Measurements from ENCODE around the gene ADGRB2.

ADGRB2 gene, protein sequence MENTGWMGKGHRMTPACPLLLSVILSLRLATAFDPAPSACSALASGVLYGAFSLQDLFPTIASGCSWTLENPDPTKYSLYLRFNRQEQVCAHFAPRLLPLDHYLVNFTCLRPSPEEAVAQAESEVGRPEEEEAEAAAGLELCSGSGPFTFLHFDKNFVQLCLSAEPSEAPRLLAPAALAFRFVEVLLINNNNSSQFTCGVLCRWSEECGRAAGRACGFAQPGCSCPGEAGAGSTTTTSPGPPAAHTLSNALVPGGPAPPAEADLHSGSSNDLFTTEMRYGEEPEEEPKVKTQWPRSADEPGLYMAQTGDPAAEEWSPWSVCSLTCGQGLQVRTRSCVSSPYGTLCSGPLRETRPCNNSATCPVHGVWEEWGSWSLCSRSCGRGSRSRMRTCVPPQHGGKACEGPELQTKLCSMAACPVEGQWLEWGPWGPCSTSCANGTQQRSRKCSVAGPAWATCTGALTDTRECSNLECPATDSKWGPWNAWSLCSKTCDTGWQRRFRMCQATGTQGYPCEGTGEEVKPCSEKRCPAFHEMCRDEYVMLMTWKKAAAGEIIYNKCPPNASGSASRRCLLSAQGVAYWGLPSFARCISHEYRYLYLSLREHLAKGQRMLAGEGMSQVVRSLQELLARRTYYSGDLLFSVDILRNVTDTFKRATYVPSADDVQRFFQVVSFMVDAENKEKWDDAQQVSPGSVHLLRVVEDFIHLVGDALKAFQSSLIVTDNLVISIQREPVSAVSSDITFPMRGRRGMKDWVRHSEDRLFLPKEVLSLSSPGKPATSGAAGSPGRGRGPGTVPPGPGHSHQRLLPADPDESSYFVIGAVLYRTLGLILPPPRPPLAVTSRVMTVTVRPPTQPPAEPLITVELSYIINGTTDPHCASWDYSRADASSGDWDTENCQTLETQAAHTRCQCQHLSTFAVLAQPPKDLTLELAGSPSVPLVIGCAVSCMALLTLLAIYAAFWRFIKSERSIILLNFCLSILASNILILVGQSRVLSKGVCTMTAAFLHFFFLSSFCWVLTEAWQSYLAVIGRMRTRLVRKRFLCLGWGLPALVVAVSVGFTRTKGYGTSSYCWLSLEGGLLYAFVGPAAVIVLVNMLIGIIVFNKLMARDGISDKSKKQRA (N-terminal part only)

DNA sequence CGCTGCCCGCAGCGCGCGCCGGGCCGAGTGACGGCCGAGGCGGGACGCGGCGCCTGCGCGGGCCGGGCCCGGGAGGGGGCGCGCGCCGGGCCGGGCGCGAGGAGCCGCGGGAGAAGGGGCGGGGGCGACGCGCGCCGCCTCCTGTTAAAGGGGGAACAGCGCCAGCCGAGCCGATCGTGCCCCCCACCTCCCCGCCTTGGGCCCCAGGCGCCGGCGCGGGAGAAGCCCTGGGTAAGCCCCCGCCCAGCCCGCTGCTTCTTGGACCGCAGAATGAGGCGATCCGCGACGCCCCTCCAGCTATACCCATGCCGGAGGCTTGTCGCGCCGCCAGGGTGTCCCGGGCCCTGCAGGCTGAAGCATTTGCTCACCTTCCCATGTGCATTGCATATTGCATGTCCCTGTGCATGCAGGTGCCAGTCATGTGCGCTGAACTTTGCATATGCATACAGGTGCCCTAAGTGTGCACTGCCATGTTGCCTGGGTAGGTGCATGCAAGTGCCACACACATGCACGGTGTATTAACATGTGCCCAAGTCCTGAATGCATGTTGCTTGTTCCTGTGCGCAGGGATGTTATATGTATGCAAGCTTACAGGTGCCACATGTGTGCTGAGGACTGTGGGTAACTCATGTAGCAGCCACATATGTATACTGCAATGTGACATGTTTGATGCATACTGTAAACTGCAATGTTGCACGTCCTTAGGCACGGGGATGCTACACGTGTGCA, at the start of gene ADGRB2:
Gene ADGRB2 (minus strand): TSS at position 29 of the 729 bp plus-strand sequence. CDS start 7,119 bp downstream, outside the sequence.
- no peak for DNase-seq (ENCODE audit: low read depth)

DNA sequence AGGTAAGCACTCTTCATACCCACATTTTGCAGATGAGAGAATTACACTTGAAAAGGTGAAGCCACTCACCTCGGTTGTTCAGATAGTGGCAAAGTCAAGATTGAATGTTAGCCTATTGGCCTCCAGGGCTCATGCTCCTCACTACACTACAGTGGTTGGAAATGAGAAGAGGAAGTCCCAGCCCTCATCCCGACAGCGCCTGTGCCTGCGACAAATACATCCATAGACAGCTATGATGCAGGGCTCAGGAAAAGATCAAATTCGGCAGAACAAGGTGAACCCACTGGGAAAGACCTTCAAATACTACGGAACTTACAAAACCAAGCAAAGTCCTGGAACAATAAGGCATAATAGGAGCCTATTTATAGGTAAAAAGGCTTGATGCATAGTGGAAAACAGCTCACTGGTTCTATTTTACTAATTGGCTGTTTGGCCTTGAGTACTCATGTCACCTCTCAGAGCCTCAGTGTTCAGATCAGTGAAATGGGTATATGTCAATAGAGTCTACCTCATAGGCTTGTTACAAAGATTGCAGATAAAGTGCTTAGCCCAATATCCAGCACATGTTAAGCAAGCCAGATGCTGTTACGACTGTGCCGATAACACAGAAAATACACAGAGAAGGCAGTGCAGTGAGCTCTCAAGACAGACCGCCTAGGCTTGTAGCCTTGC, 48.2 kb upstream of the ADGRB2 start:
- DNase-seq (ENCODE audit: low read depth), result no peak

DNA sequence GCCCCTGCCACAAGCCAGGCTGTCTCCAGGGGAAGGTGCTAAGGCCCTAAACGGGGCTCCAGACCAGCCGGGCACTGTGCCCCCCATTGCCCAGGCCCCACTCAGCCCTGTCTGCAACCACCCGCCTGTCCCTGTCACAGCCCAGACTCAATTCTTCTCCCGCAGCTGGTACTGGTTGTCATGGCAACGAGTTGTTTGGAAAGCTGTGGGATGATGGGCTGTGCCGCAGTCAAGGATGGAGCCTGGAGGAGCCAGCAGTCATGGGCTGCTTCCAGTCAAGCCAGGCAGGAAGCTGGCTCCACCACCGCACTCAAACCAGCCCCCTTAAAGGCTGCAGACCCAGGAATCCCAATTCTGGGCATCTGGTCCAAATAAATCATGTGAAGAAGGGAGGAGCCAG, 47.5 kb upstream of the ADGRB2 start:
- DNase-seq (ENCODE audit: low read depth), result no peak

DNA sequence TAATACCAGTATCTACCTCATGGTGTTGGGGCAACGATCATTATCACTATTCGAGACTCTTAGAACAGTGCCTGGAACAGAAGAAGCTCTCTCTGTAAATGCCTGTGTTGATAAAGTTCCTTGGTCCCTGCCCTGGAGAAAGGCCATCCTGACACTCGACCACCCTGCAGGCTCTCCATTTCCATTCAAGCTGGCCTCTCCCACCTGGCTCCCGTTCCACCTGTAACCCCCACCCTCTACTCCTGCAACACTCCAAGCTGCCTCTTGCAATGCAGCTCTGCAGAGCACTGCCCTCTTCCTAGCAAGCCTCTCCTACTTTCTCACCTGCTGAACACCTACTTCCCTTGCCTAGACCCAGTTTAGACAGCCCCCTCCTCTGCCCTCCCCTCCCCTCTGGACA, 45.6 kb upstream of the ADGRB2 start:
- no peak for DNase-seq (ENCODE audit: low read depth)

DNA sequence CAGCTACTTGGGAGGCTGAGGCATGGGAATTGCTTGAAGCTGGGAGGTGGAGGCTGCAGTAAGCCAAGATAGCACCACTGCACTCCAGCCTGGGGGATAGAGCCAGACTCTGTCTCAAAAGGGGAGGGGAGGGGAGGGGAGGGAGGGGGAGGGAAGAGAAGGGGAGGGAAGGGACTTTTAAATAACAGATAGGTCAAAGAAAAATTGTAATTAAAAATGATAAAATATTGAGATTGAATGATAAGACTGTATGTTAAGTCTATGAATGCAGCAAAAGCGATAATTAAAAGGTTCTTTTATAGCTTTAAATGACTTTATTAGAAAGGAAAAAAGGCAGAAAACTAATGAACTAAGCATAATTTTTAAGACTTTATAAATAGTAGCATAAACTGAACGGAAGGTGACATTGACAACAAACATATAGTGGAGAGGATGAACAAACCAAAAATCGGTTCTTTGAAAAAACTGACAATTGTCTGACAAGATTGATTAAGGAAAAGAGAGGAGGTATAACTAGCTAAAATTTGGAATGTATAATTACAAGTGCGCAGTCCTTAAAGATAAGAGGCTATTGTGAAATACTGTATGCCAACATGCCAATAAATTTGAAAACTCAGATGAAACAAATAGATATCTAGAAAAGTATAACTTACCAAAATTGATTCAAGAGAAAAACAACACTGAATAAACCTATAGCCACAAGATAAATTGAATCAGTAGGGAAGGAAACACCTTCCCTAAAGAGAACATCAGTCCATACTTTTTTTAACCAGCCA, 43.3 kb upstream of the ADGRB2 start:
- no peak for DNase-seq (ENCODE audit: low read depth)

DNA sequence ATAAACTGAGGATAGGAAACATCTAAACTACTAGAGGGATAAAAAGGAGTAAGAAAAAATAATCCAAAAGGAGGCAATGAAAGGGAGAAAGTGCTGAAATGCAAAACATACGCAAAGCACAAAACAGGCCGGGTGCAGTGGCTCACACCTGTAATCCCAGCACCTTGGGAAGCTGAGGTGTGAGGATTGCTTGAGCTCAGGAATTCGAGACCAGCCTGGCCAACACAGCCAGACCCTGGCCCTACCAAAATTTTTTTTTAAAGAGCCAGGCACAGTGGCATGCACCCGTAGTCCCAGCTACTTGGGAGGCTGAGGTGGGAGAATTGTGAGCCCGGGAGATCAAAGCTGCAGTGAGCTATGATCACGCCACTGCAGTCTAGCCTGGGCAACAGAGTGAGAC, 41.2 kb upstream of the ADGRB2 start:
- no peak for DNase-seq (ENCODE audit: low read depth)

DNA sequence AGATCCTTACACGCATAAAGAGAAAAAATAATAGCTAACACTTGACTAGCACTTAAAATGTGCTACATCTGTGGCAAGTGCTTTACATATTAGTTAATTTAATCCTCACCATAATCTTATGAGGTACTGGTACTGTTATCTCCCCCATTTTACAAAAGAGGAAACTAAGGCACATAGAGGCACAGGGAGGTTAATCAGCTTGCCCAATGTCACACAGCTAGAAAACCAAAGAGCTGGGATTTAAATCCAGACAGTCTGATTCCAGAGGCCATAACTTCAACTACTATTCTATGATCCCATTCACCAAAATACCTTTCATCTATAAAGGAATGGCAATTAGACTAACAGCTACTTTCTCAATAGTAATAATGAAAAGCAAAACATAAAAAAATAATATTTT, 40.0 kb upstream of the ADGRB2 start:
- no peak for DNase-seq (ENCODE audit: low read depth)

DNA sequence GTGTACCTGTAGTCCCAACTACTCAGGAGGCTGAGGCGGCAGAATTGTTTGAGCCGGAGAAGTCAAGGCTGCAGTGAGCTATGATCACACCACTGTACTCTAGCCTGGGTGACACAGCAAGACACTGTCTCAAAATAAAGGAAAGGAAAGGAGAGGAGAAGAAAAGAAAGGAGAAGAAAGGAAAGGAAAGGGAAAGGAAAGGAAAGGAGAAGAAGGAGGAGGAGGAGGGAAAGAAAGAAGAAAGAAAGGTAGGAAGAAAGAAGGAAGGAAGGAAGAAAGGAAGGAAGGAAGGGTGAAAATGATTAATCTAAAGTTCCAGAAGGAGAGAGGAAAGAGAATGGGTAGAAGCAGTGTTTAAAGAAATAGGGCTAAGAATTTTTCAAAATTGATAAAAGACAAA, 39.5 kb upstream of the ADGRB2 start:
- DNase-seq (ENCODE audit: low read depth), result no peak

DNA sequence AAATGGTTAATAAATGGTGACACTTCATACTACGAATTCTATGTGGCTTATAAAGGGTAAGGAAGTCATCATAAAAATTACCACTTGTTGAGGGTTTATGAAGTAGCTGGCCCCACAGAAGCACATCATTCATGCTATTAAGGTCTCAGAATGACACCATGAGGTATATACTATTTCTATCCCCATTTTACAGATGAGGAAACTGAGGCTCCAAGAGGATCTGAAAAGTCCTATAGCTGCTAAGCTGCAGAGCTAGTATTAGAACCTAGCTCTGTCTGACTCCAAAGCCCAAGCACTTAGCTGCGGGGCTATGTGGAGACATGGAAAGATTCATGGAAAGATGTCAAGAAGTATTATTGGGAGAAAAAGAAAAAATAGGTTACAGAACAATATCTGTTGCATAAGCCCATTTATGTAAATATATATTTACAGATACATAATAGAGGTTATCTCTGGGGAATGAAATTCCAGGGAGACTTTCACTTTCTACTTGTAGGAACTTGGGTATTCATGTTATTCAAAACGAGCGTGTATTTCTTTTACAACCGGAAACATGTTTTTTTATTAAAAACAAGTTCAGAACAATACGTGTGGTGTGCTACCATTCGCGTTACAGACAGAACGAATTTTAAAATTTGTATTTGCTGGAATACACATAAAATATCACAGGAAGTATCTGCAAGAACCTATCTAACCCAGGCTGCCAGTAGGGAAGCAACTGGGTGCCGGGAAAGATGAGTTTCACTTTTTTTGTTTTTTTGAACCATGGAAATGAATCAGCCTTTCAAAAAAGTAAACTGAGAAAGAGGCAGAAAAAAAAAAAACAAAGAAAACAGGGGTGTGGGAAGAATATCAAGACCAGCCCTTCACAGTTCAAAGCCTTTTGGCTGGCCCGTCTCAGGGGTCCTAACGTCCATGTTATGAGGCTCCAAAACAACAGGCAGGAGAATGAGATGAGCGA, 38.3 kb upstream of the ADGRB2 start:
- DNase-seq (ENCODE audit: low read depth), result no peak

DNA sequence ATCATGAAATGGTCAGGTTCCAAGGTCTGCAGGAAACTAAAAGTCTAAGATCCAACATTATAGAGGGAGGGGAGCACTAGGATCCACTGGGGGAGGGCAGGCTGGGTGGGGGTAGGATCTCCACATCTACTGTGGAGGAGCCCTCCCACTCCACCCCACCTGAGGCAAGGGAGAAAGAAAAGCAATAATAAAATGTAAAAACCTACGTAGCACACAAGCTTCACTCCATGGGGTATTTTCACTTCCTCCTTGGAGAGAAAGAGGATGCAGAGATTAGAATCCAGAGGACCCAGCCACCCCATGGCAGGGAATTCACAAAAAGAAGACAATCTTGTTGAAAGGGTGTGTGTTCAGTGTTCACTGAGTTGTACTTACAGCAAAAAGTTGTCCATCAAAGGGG, 37.3 kb upstream of the ADGRB2 start:
- DNase-seq (ENCODE audit: low read depth), result no peak

DNA sequence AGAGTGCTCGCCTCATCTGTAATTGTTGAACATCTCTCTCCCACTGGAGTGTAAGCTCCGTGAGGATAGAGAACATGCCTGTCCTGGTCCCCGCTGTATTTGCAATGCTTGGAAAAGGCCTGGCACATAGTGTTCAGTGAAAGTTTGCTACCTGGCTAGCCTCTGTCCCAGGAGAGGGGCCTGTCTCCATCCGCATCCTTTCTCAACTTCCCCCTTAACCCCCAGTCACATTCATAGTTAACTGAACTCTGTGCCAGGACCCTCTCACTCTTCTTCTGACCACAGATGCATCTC, 36.5 kb upstream of the ADGRB2 start:
- no peak for DNase-seq (ENCODE audit: low read depth)

DNA sequence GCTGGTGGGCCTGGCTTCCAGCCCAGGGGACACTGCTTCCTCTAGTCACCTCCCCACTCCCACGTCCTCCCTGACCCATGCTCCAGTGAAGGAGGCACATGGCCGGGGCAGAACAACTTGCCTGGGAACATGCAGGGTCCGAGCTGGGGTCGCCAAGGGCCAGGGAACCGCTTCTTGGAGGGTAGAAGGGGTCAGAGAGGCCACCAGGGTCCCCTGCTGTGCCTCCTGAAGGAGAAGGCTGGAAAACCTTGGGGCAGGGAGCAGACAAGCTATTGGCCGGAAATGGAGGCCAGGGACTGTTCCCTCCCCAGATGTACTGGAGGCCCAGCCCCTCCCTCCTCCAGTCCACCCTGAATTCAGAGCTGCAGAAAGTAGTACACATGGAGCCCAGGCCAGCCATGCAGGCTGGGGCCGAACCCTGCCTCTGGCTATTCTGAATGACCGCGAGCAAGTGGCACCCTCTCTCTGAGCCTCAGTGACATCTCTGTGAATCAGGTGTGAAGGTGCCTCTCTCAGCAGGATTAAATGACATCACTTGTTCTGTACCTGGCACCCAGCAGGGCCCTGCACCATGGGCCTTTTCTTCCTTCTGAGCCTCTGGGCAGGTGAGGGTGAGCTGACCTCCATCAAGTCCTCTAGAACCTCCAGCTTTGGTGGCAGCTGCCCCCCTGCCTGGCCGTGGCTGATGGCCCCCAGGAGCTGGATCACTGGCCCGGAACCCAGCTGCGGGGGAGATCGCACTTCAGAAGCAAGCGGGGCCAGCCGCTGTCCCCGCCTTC, 35.9 kb upstream of the ADGRB2 start:
- no peak for DNase-seq (ENCODE audit: low read depth)

DNA sequence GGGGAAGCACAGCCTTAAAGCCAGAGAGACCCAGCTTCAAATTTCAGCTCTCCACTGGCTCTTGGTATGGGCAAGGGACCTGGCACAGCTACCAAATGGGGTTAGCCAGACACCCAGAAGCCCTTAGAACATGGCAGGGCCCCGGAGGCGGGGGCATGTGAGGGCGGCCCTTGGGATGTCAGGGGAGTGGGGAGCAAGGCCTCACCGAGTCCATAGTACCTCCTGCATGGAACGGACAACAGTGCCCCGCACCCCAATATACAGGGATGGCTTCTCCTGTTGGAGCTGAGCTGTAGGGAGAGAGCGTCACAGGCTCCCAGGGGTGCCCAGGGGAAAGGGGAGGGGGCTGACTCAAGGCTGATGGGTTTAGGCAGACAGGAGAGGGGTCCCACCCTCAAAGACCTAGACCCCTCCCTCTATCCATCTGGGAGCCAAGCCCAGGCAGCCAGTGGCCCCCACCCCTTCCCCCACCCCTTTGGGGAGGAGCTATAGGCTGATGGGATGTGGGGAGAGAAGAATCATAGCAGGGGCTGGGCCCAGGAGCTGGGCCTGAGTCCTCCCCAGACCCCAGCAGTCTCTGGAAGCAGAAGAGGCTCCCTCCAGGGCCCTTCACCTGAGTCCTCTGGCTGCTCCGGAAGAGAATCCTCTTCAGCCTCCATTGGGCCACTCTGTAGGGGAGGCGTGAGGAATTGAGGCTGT, 35.2 kb upstream of the ADGRB2 start:
- DNase-seq (ENCODE audit: low read depth), result no peak

DNA sequence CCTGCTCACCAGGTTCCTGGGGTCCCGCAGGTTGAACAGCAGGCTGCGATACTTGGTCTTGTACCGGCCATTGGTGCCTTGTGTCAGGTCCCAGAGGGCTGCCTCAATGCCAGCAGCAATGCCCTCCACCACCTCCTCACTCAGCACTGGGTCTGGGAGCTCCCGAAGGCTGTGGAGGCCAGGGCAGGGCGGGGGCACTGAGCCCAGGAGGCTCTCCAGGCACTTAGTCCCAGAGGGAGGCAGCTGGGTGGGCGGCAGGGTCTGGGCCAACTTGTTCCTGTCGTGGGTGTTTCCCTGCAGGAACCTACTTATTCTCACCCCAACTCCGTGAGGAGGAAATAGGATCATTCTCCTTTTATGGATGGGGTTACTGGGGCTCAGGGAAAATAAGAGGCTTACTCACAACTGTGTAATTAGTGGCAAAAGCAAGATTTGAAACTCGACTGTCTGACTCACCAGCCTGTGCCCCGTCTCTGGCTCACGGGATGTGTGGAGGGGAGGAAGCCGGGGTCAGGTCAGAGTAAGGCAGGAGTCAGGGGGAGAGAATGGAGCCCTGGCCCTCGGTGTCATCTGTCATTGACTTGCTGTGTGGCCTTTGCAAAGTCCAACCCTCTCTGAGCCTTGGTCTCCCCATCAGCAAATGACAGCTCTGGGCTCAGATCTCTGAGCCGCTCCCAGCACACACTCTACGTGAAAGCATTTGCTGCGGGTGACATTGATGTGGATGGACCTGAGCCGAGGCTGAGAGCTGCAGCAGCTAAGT, 34.5 kb upstream of the ADGRB2 start:
- DNase-seq (ENCODE audit: low read depth), result no peak

DNA sequence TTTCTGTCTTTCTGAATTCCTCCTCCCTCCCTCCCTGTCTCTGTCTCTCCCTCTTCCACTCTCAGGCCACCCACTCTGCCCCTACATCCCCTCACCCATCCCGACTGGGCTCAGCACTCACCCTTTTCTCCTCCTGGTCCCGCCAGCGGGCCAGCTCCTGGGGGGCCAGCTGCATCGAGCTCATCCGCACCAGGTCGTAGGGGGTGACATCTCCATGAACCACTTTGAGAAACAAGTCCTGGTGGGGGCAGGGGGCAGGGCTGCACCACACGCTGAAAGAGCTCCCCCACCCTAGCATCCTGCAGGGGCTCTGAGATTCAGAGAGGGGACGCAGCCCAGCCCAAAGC, 33.9 kb upstream of the ADGRB2 start:
- DNase-seq (ENCODE audit: low read depth), result no peak

DNA sequence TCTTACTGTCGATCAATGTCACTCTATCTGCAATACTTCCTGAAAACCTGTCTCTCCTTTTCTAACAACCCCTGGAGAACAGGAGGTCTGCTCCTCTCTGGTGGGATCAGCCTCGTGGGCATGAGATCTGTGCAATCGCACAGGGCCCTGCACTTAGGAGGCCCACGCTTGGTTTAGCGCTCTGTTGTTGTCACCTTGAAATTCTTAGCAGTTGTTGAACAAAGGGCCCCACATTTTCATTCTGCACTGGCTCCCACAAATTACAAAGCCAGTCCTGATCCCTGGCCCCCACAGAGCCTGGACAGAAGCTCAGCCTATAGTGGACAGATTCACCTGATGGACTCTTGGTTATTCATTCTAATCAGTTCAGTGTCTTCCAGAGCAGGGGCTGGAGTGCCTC, 33.1 kb upstream of the ADGRB2 start:
- no peak for DNase-seq (ENCODE audit: low read depth)

DNA sequence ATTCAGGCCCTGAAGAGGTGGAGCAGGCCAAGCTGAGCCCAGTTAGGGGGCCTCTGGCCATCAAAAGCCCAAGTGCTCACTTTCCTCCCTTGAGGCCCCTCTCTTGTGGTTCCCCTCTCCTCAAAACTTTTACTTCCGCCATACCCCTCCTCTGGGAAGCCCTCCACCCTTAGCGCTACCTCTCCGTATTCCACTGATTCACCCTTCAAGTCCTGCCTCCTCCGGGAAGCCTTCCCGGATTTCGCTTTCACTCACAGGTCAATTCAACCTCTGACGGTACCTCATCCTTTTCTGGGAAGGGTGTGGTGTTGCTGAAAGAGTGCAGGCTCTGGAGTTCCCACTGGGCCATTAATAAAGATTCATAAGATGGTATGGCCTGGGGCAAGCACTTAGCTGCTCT, 32.6 kb upstream of the ADGRB2 start:
- no peak for DNase-seq (ENCODE audit: low read depth)
